ENCODE measurements around the gene MRPS33.
"Not testable (repeated sequence)": the region's sequence is repeated elsewhere in the genome, so short reads cannot be mapped to it uniquely, and the experiment has no call there.

Gene MRPS33

DNA sequence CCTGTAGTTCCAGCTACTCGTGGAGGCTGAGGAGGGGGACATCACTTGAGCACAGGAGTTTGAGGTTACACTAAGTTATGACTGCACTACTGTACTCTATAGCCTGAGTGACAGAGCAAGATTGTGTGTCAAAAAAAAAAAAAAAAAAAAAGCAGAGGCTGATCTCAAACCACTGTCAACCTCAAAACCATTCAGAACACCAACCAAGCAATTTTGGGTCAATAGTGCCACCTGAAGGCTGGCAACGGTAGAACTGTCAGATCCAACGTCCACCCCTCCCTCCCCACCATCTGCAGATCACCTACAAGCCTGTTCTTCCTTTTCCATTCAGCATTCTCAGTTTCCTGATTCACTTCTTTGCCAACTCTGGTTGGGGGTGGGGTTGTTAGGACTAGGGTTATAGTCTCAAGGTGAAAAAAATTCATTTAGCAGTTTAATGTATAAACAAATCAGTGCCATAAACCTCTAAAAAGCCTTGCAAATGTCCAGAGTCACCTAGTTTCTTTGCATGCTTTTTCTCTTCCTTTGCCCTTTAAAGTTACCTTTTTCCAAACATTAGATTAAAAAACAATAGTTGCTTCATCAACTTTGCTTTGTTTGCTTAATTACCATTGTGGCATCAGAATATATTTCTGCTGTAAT is 2.6 kb downstream of the MRPS33 start:
- DNase-seq (ENCODE audit: low read depth), result peak; percentile 64

DNA sequence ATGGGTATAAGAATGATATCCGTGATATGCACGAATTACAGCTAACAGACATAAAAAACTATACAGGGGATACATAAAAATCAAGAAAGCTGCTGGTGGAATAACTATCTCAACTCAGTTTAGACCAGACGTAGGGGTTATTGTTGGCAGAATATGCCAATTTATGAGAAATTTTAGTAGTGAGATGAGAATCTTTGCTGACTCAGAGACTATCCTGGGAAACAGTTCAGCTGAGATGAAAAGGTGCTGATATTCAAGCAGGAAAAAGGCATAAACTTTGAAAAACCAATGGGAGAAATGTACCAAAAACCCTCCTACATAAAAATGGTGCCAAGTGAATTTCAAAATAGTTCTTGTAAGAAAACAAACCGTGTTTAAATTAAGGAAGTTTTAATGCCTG is 3.3 kb downstream of the MRPS33 start:
- DNase-seq (ENCODE audit: low read depth), result no peak

- DNase-seq (ENCODE audit: low read depth), result no peak
Measured at GRCh38 chr7:141003172-141004065, 11.3 kb downstream of the MRPS33 start.

DNA sequence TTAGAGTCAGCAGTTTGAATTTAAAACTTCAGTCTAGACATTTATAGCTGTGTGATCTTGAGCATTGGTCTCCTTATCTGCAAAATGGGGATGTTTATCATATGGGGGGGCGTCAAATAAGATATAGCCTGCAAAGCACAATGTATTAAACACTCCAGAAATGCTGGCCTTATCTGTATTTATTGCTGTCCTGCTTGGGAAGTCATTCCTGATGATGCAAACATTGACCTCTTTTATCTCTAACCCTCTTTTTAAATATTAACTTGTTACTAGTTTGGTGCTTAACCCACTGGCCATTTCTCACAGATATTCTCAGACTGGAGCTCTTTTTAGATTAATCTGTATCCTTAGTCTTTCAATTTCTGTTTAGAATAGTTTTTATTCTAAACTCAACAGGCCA is 13.2 kb downstream of the MRPS33 start:
- no peak for DNase-seq (ENCODE audit: low read depth)

- no peak for DNase-seq (ENCODE audit: low read depth)
Measured at GRCh38 chr7:141001122-141001521, 13.6 kb downstream of the MRPS33 start.

GRCh38 chr7:140998715-140999114 is 16.0 kb downstream of the MRPS33 start:
- no peak for DNase-seq (ENCODE audit: low read depth)

GRCh38 chr7:140992422-140992821 is 22.3 kb downstream of the MRPS33 start:
- DNase-seq (ENCODE audit: low read depth), result no peak

DNA sequence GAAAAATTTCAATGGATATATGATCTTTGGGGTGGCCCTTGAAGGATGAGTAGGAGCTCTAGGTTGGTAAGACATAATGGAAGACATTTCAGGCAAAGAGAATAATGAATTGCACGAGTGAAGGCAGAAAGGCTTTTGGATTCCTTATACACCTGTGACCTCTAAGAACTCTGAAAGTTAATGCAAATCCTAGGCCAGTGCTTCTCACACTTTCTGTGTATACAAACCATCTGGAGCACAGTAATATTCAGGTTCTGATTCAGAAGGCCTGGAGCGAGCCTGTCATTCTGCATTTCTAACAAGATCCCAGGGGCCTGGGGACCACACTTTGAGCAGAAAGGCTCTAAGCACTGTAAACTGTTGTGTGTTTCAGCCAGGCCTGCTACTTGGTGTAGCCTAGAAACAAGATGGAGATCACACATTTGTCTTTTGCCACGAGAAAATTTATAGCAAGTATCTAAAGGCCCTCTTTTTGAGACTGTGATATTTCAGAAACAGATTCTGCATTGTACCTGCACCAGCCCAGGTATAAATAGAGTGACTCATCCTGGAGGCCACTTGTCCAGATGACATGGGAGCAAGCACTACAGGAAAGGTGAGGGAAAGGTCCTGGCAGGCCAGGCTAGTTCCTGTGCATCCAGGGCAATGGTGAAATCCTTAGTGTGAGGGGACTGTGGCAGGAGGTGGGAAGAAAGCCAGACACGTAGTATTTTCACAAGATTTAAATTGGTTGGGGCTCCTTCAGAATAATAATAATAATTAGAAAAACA is 24.4 kb downstream of the MRPS33 start:
- no peak for DNase-seq (ENCODE audit: low read depth)

DNA sequence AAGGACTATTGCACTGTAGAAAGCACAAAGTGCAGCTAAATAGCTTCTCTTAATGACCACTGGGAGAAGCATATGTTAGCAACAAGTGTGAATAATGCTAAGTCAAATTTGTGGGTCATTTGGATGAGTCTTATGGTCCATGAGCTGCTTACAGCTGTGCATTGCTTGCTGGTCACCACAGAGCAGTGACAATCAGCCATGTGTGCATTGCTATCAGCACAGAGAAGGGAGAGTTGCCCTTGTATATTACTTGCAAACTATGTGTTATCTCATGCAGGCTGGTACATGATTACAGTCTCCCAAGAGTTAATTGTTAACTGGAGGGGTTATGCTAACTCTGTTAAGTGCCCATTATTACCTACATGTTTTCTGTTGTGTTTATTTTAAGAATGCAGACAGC is 25.7 kb downstream of the MRPS33 start:
- DNase-seq (ENCODE audit: low read depth), result no peak

DNA sequence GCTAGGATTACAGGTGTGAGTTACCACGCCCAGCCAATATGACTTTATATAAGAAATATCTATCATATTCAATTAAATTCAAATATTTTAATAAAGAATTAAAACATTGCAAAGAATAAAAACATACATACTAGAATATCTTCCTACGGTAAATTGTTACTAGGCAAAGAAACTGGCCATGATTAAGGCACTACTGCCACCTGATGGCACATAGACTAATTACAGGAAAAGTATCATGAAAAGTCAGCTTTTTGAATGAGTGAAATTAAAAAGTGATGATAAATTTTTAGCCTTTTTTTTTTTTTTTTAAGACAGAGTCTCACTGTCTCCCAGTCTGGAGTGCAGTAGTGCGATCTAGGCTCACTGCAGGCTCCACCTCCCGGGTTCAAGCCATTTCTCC is 30.9 kb downstream of the MRPS33 start:
- peak; percentile 35 for DNase-seq (ENCODE audit: low read depth)

DNA sequence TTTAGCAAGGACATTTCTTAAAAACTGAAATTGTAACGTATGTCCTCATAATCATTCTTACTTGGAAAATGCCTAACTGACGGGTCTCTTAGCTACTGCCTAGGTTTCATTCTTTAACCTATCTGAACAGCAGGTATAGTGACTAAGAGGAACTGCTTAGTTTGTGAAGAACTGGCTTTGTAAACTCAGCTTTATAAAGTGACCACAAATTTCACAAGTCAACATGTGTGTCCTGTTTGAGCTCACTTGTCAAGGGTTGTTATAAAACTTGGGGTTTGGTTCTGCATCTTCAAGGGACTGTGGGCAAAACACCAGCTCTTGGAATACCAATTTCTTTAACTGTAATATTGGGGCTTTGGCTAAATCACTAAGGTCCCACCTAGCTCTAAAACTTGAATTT is 32.2 kb downstream of the MRPS33 start:
- no peak for DNase-seq (ENCODE audit: low read depth)

DNA sequence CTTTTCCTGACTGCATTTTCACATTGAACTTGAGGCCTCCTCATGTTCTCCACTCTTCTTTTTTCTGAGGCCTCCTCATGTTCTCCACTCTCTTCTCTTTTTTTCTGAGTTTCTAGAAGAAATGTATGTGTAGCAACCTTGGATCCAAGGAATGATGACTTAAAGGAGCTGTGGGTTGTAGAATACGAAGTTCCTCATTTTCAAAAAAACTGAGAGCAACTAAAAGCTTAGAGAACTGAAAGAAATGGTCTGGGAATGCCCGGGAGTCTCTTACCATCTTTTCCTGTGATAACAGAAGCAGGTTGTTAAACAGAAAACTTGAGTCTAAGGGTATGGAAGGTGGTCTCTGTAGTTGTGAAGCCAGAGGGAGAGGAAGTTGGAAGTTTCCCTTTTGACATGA is 32.8 kb downstream of the MRPS33 start:
- DNase-seq (ENCODE audit: low read depth), result no peak

DNA sequence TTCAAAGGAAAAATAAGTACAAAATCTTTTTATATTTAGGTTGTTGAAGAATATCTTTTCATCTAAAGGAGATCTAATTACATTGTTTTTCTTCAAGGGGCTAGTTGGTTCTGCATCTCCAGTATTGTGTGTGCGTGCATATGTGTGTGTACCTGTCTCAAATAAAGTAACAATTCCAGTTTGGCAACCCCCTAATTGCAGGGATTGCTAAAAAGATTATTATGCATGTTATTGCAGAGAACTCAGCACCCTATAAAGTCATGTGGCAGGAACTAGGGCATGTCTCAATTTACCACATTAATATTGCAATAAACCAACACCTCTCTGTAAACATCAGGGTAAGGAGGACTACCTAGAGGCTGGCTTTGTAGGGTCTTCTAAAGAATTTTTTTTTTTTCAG is 37.0 kb downstream of the MRPS33 start:
- no peak for DNase-seq (ENCODE audit: low read depth)

GRCh38 chr7:140972876-140973829 is 41.6 kb downstream of the MRPS33 start:
- no peak for DNase-seq (ENCODE audit: low read depth)

GRCh38 chr7:140972344-140972743 is 42.4 kb downstream of the MRPS33 start:
- DNase-seq (ENCODE audit: low read depth), result no peak

GRCh38 chr7:140967438-140967837 is 47.3 kb downstream of the MRPS33 start:
- no peak for DNase-seq (ENCODE audit: low read depth)

DNA sequence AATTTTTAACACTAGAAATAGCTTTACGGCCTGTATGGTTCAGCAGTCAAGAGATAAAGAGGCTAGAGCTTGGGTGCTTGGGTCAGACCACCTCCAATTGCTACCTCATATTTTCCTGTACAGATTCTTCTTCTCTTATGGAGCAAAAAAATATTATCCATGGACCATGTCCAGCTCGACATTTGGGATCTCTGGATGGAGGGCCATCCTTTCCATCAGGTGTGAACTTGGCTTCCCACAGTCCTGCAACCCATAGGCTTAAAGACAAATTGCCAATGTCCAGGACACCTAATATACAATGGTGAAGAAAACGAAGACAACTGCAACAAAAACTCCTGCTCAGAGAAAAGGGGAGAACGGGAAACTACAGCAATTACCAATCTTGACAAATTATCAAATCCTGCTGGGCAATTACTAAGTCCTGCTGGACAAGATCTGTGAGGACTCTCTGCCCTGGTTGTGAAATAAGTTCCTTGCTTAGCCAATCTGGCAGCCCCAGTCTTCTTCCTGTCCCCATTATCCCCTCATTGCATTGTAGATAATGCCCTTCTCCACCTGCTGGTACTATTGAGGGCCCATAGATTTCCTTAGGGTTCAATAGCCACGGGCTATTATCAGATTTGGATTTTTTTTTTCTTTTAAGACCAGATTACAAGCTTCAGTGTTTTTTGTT is 48.1 kb downstream of the MRPS33 start:
- DNase-seq (ENCODE audit: low read depth), result no peak

- no peak for DNase-seq (ENCODE audit: low read depth)
Measured at GRCh38 chr7:140961117-140961516, 53.6 kb downstream of the MRPS33 start.

- DNase-seq (ENCODE audit: low read depth), result not testable (repeated sequence)
Measured at GRCh38 chr7:140956997-140957396, 57.8 kb downstream of the MRPS33 start.
